ENCODE data around the gene VRK2. TPM values are rescaled to one million over a fixed set of nuclear protein-coding genes. Genes with fewer than 3 reads are reported as not detected.
A peak's percentile ranks its signal among the peaks of the same experiment; 100 is the strongest.

VRK2 gene
- total and polyA plus RNA-seq, 10 of the 15 experiments (the other 5 are each of a cell fraction or from before 2014, with no cell fraction given): 26.5 to 78.0 (median 57.3) TPM

DNA sequence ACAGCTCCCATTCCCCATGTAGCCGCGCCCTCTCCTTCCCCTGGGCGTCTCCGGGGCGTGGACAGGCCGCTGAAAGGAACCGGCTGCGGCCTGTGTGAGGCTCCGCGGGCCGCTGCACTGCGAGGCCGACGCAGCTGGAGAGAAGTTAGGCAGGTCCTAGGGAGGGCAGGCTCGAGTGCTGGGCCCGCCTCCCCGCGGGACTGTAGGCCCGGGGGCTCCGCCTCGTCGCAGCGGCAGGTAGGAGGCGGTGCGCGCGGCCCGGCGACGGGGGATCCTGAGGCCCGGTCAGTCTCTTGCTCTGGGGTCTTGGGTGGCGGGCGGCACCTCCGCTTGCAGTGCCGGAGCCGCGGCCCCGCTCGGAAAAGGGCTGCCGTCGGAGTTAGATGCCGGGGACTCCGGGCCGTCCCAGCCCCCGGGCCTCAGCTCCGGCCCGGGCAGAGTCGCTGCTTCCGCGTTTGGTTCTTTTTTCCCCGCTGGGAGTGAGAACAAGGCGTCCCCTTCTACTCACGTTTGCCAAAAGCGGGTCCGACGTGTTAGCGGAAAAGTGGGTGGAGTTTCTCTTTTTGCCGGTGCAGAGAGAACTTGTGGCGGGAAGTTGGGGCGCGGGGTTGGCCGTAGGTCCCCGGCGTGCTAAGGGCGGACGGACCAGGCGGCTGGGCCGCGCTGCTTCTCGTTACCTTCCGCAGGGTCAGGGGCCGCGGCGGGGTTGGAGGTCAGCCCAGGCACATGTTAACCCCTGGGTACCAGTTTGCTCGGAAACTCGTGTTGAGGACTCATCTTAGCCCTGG lies at the start of gene VRK2 (continued):
- TF ChIP-seq, protein P1, sequence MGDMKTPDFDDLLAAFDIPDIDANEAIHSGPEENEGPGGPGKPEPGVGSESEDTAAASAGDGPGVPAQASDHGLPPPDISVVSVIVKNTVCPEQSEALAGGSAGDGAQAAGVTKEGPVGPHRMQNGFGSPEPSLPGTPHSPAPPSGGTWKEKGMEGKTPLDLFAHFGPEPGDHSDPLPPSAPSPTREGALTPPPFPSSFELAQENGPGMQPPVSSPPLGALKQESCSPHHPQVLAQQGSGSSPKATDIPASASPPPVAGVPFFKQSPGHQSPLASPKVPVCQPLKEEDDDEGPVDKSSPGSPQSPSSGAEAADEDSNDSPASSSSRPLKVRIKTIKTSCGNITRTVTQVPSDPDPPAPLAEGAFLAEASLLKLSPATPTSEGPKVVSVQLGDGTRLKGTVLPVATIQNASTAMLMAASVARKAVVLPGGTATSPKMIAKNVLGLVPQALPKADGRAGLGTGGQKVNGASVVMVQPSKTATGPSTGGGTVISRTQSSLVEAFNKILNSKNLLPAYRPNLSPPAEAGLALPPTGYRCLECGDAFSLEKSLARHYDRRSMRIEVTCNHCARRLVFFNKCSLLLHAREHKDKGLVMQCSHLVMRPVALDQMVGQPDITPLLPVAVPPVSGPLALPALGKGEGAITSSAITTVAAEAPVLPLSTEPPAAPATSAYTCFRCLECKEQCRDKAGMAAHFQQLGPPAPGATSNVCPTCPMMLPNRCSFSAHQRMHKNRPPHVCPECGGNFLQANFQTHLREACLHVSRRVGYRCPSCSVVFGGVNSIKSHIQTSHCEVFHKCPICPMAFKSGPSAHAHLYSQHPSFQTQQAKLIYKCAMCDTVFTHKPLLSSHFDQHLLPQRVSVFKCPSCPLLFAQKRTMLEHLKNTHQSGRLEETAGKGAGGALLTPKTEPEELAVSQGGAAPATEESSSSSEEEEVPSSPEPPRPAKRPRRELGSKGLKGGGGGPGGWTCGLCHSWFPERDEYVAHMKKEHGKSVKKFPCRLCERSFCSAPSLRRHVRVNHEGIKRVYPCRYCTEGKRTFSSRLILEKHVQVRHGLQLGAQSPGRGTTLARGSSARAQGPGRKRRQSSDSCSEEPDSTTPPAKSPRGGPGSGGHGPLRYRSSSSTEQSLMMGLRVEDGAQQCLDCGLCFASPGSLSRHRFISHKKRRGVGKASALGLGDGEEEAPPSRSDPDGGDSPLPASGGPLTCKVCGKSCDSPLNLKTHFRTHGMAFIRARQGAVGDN (IDR thresholded peaks at IDR 0.05): peak; percentile 99
- TF ChIP-seq NFIC (IDR thresholded peaks at IDR 0.05; ENCODE audit: low read depth, low read length) (no peak; the same call in 1 of the 2 replicates), STAT1 (conservative IDR thresholded peaks at IDR 0.05) (no peak), PKNOX1 (IDR thresholded peaks at IDR 0.05) (peak; percentile 60; the same call in 1 of the 2 replicates), NFYA (IDR thresholded peaks at IDR 0.05; ENCODE audit: borderline replicate concordance, low read depth, low read length) (no peak), SREBF1 (IDR thresholded peaks at IDR 0.05; ENCODE audit: low read length) (no peak), NR2F1 (conservative IDR thresholded peaks at IDR 0.05) (peak; percentile 97), IRF4 (IDR thresholded peaks at IDR 0.05; ENCODE audit: low read depth, low read length) (no peak), RBBP5 (conservative IDR thresholded peaks at IDR 0.05) (no peak), SP1 (IDR thresholded peaks at IDR 0.05; ENCODE audit: low read depth, low read length) (peak; percentile 41), IRF3 (IDR thresholded peaks at IDR 0.05) (no peak), BCL11A (IDR thresholded peaks at IDR 0.05; ENCODE audit: low read depth, low read length) (no peak), TCF7 (IDR thresholded peaks at IDR 0.05; ENCODE audit: borderline replicate concordance) (peak; percentile 8; the same call in 1 of the 2 replicates), BRCA1 (IDR thresholded peaks at IDR 0.05; ENCODE audit: low read depth, low read length) (no peak), ZBTB40 (IDR thresholded peaks at IDR 0.05; ENCODE audit: borderline replicate concordance) (peak; percentile 9; the same call in 1 of the 2 replicates), IKZF2 (IDR thresholded peaks at IDR 0.05) (peak; percentile 64 to 68)
- TF ChIP-seq, protein P2, sequence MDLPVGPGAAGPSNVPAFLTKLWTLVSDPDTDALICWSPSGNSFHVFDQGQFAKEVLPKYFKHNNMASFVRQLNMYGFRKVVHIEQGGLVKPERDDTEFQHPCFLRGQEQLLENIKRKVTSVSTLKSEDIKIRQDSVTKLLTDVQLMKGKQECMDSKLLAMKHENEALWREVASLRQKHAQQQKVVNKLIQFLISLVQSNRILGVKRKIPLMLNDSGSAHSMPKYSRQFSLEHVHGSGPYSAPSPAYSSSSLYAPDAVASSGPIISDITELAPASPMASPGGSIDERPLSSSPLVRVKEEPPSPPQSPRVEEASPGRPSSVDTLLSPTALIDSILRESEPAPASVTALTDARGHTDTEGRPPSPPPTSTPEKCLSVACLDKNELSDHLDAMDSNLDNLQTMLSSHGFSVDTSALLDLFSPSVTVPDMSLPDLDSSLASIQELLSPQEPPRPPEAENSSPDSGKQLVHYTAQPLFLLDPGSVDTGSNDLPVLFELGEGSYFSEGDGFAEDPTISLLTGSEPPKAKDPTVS (IDR thresholded peaks at IDR 0.05; ENCODE audit: low read depth, low read length): no peak
